OCI-LY1 (cell line): ENCODE data around the gene TEAD1.

ENCODE experiments used
- CTCF ChIP-seq: fragments of 200-600 bp; sonication (generic), shearing (Covaris generic); IDR thresholded peaks from 2 replicates; pipeline ENCODE4 v1.5.1; 2017; ENCODE audit warnings: mild to moderate bottlenecking, antibody characterized with exemption, low read length, moderate library complexity, mixed read lengths
- EZH2 ChIP-seq: fragments of 200-600 bp; sonication (generic), shearing (Covaris generic); IDR thresholded peaks from 2 replicates; pipeline ENCODE4 v1.8.0; 2017; ENCODE audit warnings: borderline replicate concordance, mixed run types, mild to moderate bottlenecking, antibody characterized with exemption, low read length, moderate library complexity, mixed read lengths

GRCh38 chr11:12927221-12927620, 253.0 kb downstream of the TEAD1 start:
- no peak for TF ChIP-seq CTCF
- no peak for TF ChIP-seq EZH2
